A549 (cell line): ENCODE measurements around the gene CFLAR. TPM values are rescaled to one million over a fixed set of nuclear protein-coding genes. Genes with fewer than 3 reads are reported as not detected.

Experiments used
- ATAC-seq, 2 experiments: fragments of 200-7000 bp in 1 of 2; fragments of >200 bp in 1 of 2; cut with Nextera tagmentation in 1 of 2; cut with Tn5 transposase in 1 of 2; 3 replicates each; pipeline versions ENCODE4 v1.8.0 to v1.9.1; 2018 to 2020; ENCODE audit warnings: mild to moderate bottlenecking in 1 of 2, moderate library complexity in 1 of 2
- CTCF ChIA-PET: fragments of 300-600 bp; sonication (Branson Sonifier 250); formaldehyde crosslinking; extraction: SDS; loops from one replicate; lab custom pipeline; 2021; ENCODE audit warnings: antibody characterized with exemption, inconsistent platforms; lab: Yijun Ruan, JAX
- POLR2A ChIA-PET: fragments of 350-600 bp; formaldehyde crosslinking; extraction: SDS; loops from one replicate; lab custom pipeline; 2021; ENCODE audit warnings: antibody characterized with exemption, inconsistent platforms; lab: Yijun Ruan, JAX
- DNase-seq, 2 experiments: peaks; one replicate each; pipeline versions ENCODE4 v3.0.0 to v3.0.0-alpha.2; 2011 to 2016; ENCODE audit warnings: low read depth in 1 of 2, low spot score in 1 of 2
- FAIRE-seq: peaks from 2 replicates; lab custom pipeline; 2011; peaks lifted over from hg19 to GRCh38; lab: Jason Lieb, UNC
- H3K27ac ChIP-seq, 2 experiments: fragments of >200 bp; sonication (Bioruptor Twin); formaldehyde crosslinking; 3 replicates each; pipeline ENCODE4 v1.5.1; 2016 to 2017
- H3K4me1 ChIP-seq: fragments of >200 bp; sonication (Bioruptor Twin); formaldehyde crosslinking; 3 replicates; pipeline ENCODE4 v1.6.1; 2016
- H3K4me2 ChIP-seq: fragments of >200 bp; sonication (Bioruptor Twin); formaldehyde crosslinking; 3 replicates; pipeline ENCODE4 v1.6.1; 2016
- H3K4me3 ChIP-seq: fragments of >200 bp; sonication (Bioruptor Twin); formaldehyde crosslinking; 3 replicates; pipeline ENCODE4 v1.5.1; 2016
- H3K9me3 ChIP-seq: fragments of >200 bp; sonication (Bioruptor Twin); formaldehyde crosslinking; 3 replicates; pipeline ENCODE4 v1.6.1; 2016
- CBX2 ChIP-seq: fragments of 200-600 bp; sonication (generic); IDR thresholded peaks from 2 replicates; pipeline ENCODE4 v1.6.1; 2016; ENCODE audit warnings: low read depth, mild to moderate bottlenecking, borderline replicate concordance
- CHD4 ChIP-seq: fragments of 200-600 bp; sonication (generic); IDR thresholded peaks from 2 replicates; pipeline ENCODE4 v1.6.1; 2016; ENCODE audit warnings: antibody characterized with exemption, mild to moderate bottlenecking, borderline replicate concordance
- EHMT2 ChIP-seq: fragments of 200-600 bp; sonication (generic); IDR thresholded peaks from 2 replicates; pipeline ENCODE4 v1.6.1; 2016; ENCODE audit warnings: antibody characterized with exemption, low read depth, mild to moderate bottlenecking, moderate library complexity
- FOSL2 ChIP-seq, 2 experiments: fragments of 450-650 bp in 1 of 2; fragments of >200 bp in 1 of 2; sonication (Bioruptor Twin) in 1 of 2; formaldehyde crosslinking; IDR thresholded peaks; 2 replicates each; pipeline versions ENCODE4 v1.5.0 to v1.6.1; 2016 to 2020; ENCODE audit warnings: mild to moderate bottlenecking in 1 of 2, moderate library complexity in 1 of 2
- HDAC2 ChIP-seq: fragments of 200-600 bp; sonication (generic); IDR thresholded peaks from 2 replicates; pipeline ENCODE4 v1.6.1; 2016
- HOXA7 ChIP-seq: fragments of 250-450 bp; sonication (Bioruptor Pico); IDR thresholded peaks from 2 replicates; pipeline ENCODE4 v1.5.0; 2020; ENCODE audit warnings: mild to moderate bottlenecking, moderate library complexity
- HOXB5 ChIP-seq: fragments of 250-450 bp; sonication (Bioruptor Pico); IDR thresholded peaks from 2 replicates; pipeline ENCODE4 v1.5.0; 2020; ENCODE audit warnings: mild to moderate bottlenecking, moderate library complexity
- JUNB ChIP-seq: fragments of >200 bp; sonication (Bioruptor Twin); formaldehyde crosslinking; IDR thresholded peaks from 2 replicates; pipeline ENCODE4 v1.6.1; 2016
- KDM1A ChIP-seq: fragments of 200-600 bp; sonication (generic); IDR thresholded peaks from 2 replicates; pipeline ENCODE4 v1.6.1; 2016; ENCODE audit warnings: low read depth, mild to moderate bottlenecking
- KDM5A ChIP-seq: fragments of 200-600 bp; sonication (generic); IDR thresholded peaks from 2 replicates; pipeline ENCODE4 v1.6.1; 2016; ENCODE audit warnings: antibody characterized with exemption, mild to moderate bottlenecking
- NR3C1 ChIP-seq: fragments of >200 bp; sonication (Bioruptor Twin); formaldehyde crosslinking; IDR thresholded peaks from 3 replicates; pipeline ENCODE4 v1.6.1; 2017
- PHF8 ChIP-seq: fragments of 200-600 bp; sonication (generic); IDR thresholded peaks from 2 replicates; pipeline ENCODE4 v1.6.1; 2016; ENCODE audit warnings: low read depth, mild to moderate bottlenecking, antibody characterized with exemption, moderate library complexity, borderline replicate concordance
- RARB ChIP-seq: fragments of 250-450 bp; sonication (Bioruptor Pico); IDR thresholded peaks from 2 replicates; pipeline ENCODE4 v1.8.0; 2021; ENCODE audit warnings: mild to moderate bottlenecking, moderate library complexity
- REST ChIP-seq: fragments of 200-600 bp; sonication (generic); IDR thresholded peaks from 2 replicates; pipeline ENCODE4 v1.6.1; 2016; ENCODE audit warnings: antibody characterized with exemption, mild to moderate bottlenecking, moderate library complexity
- SREBF2 ChIP-seq: fragments of 450-650 bp; IDR thresholded peaks from 2 replicates; pipeline ENCODE4 v1.6.1; 2014; ENCODE audit warnings: mild to moderate bottlenecking, moderate library complexity
- TFCP2L1 ChIP-seq: fragments of 250-450 bp; sonication (Bioruptor Pico); IDR thresholded peaks from 2 replicates; pipeline ENCODE4 v1.5.0; 2021; ENCODE audit warnings: mild to moderate bottlenecking
- USF2 ChIP-seq: fragments of 450-650 bp; IDR thresholded peaks from 2 replicates; pipeline ENCODE4 v1.6.1; 2014; ENCODE audit warnings: antibody characterized with exemption
- ZFP36 ChIP-seq: fragments of 450-650 bp; IDR thresholded peaks from 2 replicates; pipeline ENCODE4 v1.6.1; 2014; ENCODE audit warnings: borderline replicate concordance; ENCODE audit not compliant: partially characterized antibody
- WGBS: methylation state at CpG from one replicate; pipeline ENCODE4 v1.1.6; 2017; ENCODE audit errors: missing lambda C conversion rate; 5-methylcytosine and 5-hydroxymethylcytosine counted together
- polyA plus RNA-seq, 4 experiments: library from polyadenylated mRNA; depleted of rRNA in 3 of 4; stranded (reverse); fragments of >200 nt; fragmentation: RNase III in 1 of 4; extraction: RNeasy Plus Mini Kit Qiagen cat#74134 plus additional on column Dnase treatment in 1 of 4; gene quantifications; 2 replicates in 3 of 4; 3 replicates in 1 of 4; pipeline ENCODE4 v1.2.3, GENCODE V29; 2011 to 2017
- TF ChIP-seq, protein P1 (sequence below): IDR thresholded peaks from 2 replicates; pipeline ENCODE4 v1.6.1; 2012; ENCODE audit warnings: low read depth, borderline replicate concordance

CFLAR gene
- polyA plus RNA-seq, 2 of the 4 experiments (the other 2 are of a cell fraction): 56.5 to 89.4 TPM

DNA sequence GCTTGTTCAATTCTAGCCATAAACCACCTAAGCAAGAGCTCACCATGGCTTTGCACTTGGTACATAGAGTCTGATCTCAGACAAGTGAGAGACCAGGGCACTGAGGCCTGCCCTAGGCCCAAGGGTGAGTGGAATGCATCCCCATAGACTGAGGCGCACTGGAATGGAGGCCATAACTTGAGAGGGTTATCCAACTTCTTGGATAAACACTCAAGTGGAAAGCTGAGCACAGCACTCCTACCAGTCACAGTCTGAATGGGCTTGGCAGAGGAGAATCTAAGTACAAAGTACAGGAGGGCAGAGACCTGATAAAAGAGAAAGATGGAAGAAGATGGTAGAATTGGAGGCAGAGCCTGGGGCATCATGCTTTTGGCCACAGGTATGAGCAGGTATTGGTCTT lies 36.6 kb downstream of the CFLAR start:
- Histone ChIP-seq H3K4me3 (no peak overlapping the region), H3K4me1 (peaks cover 61% of the 10 kb centered on the region), H3K27ac (peak overlapping the region; percentile 95 to 96), H3K9me3 (no peaks in the 10 kb centered on the region), H3K4me2 (peak overlapping the region; percentile 92)
- 100% methylated on average over 1 of the region's 1 CpG for WGBS
- CTCF ChIA-PET: interaction anchor here (0.6 to 2.4 kb wide), 7 partner anchors 27 to 190 kb away, joined by 3 to 12 read pairs (median 4); no protein-coding TSS in a partner anchor
- TF ChIP-seq, protein P1, sequence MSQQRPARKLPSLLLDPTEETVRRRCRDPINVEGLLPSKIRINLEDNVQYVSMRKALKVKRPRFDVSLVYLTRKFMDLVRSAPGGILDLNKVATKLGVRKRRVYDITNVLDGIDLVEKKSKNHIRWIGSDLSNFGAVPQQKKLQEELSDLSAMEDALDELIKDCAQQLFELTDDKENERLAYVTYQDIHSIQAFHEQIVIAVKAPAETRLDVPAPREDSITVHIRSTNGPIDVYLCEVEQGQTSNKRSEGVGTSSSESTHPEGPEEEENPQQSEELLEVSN: no peak
- TF ChIP-seq ZFP36 (no peak), CBX2 (no peak), FOSL2 (IDR thresholded peaks at IDR 0.05) (no peak), FOSL2 (CRISPR knock-in tag; IDR thresholded peaks at IDR 0.05) (no peak), REST (no peak), RARB (no peak), KDM1A (no peak), PHF8 (no peak), KDM5A (no peak)
- FAIRE-seq: no peak
- ATAC-seq: no peak
- POLR2A ChIA-PET: interaction anchor here (4.8 kb wide), 1 partner anchor 35 kb away, joined by 39 read pairs; the partner anchor contains the start of gene CFLAR
- DNase-seq: no peak

- TF ChIP-seq CHD4: no peak
- no peak for TF ChIP-seq EHMT2
- TF ChIP-seq TFCP2L1 (CRISPR knock-in tag): no peak
- TF ChIP-seq ZFP36: no peak
- TF ChIP-seq HOXA7: no peak
- no peak for TF ChIP-seq SREBF2
- no peak for TF ChIP-seq USF2
- no peak for TF ChIP-seq HOXB5 (CRISPR knock-in tag)
- TF ChIP-seq NR3C1: no peak
- no peak for TF ChIP-seq HDAC2
- no peak for TF ChIP-seq REST
- TF ChIP-seq JUNB: no peak
- TF ChIP-seq, all 56 proteins: peak for 0
- FAIRE-seq: no peak
- H3K9me3 ChIP-seq: no peaks in the 10 kb centered on the region
- WGBS: 95% methylated on average over 6 of the region's 6 CpGs
- no peak overlapping the region for H3K4me3 ChIP-seq
- no peak overlapping the region for H3K4me2 ChIP-seq
- POLR2A ChIA-PET: interaction anchor here (0.6 to 4.8 kb wide), 2 partner anchors 36 kb away, joined by 3 to 39 read pairs; partner anchors contain the start of gene CFLAR
- ATAC-seq: no peak
- H3K27ac ChIP-seq: peak overlapping the region; percentile 95 to 96
- DNase-seq: no peak
- CTCF ChIA-PET: interaction anchor here (0.6 to 1.9 kb wide), 7 partner anchors 33 to 191 kb away, joined by 3 to 12 read pairs (median 4); no protein-coding TSS in a partner anchor
- H3K4me1 ChIP-seq: peaks cover 61% of the 10 kb centered on the region
Measured at GRCh38 chr2:201152999-201153815, 37.2 kb downstream of the CFLAR start.
